ENCODE measurements around the gene NUBPL. TPM values are rescaled to one million over a fixed set of nuclear protein-coding genes. Genes with fewer than 3 reads are reported as not detected.
A peak's percentile ranks its signal among the peaks of the same experiment; 100 is the strongest.

Gene NUBPL
- total and polyA plus RNA-seq, 12 donors: 3.6 to 27.3 (median 16.9) TPM

DNA sequence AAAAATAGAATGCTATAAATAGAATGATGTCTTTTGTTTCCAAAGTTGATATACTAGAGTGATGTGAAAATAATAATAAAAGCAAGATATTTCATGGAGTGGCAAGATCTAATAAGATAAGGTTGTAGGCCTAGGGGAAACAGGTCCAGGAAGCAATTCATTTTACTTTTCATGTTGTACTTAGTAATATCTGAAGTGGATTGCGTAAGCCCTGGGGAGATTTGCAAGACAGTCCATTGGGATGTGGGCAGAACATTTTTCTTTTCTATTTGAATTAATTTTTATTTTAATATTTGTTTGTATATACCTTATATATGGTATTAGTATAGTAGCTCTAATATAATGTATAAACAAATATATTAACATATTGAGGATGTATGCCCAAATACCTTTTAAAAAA, 7.5 kb downstream of the NUBPL start:
- peak in 2 of 7 donors; percentile 14 to 29 for DNase-seq
- H3K36me3 ChIP-seq (replicated peaks in 1 of 2): no peaks in the 10 kb centered on the region
- TF ChIP-seq, protein P1, sequence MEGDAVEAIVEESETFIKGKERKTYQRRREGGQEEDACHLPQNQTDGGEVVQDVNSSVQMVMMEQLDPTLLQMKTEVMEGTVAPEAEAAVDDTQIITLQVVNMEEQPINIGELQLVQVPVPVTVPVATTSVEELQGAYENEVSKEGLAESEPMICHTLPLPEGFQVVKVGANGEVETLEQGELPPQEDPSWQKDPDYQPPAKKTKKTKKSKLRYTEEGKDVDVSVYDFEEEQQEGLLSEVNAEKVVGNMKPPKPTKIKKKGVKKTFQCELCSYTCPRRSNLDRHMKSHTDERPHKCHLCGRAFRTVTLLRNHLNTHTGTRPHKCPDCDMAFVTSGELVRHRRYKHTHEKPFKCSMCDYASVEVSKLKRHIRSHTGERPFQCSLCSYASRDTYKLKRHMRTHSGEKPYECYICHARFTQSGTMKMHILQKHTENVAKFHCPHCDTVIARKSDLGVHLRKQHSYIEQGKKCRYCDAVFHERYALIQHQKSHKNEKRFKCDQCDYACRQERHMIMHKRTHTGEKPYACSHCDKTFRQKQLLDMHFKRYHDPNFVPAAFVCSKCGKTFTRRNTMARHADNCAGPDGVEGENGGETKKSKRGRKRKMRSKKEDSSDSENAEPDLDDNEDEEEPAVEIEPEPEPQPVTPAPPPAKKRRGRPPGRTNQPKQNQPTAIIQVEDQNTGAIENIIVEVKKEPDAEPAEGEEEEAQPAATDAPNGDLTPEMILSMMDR (IDR thresholded peaks at IDR 0.05): no peak
- no peak for TF ChIP-seq POLR2A (IDR thresholded peaks at IDR 0.05)
- intact Hi-C loops (cut with DNase I): no loop called here
- H3K9me3 ChIP-seq (replicated peaks in 1 of 3): no peaks in the 10 kb centered on the region
- H3K27me3 ChIP-seq: no peaks in the 10 kb centered on the region
- H3K4me3 ChIP-seq: no peak overlapping the region
- H3K4me1 ChIP-seq (replicated peaks in 1 of 2): peaks cover 0 to 20% of the 10 kb centered on the region in 2 donors
- H3K27ac ChIP-seq: peak overlapping the region in 1 of 5 donors; percentile 17
- 69 to 82% (median 74%) methylated on average over 1 of the region's 1 CpG for WGBS, 4 donors

GRCh38 chr14:31572955-31573354, 11.8 kb downstream of the NUBPL start:
- H3K4me3 ChIP-seq: no peak overlapping the region
- intact Hi-C loops (cut with DNase I): no loop called here
- no peak for DNase-seq
- H3K9me3 ChIP-seq (replicated peaks in 1 of 3): no peaks in the 10 kb centered on the region
- H3K27ac ChIP-seq: no peak overlapping the region
- TF ChIP-seq, protein P1 (IDR thresholded peaks at IDR 0.05): no peak
- TF ChIP-seq POLR2A (IDR thresholded peaks at IDR 0.05): no peak
- H3K4me1 ChIP-seq (replicated peaks in 1 of 2): peaks cover 0 to 14% of the 10 kb centered on the region in 2 donors
- H3K27me3 ChIP-seq: no peaks in the 10 kb centered on the region
- 86 to 96% (median 92%) methylated on average over 2 of the region's 2 CpGs for WGBS, 4 donors
- no peaks in the 10 kb centered on the region for H3K36me3 ChIP-seq (replicated peaks in 1 of 2)

DNA sequence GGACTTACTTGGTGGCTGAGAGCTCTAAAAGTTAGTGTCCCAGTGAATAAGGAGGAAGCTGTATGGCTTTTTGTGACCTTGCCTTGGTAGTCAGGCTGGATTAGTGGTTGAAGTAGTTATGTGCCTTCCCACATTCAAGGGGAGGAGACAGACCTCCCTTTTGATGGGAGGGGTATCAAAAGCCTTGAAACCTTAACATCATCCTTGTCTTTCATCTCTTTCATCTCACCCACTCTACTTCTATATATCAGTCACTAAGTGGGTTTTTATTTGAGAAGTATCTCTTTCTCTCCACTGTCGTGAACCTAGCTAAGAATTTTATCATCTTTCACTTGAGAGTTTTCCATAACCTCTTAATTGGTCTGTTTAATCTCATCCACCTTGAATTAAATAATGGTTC, 15.7 kb downstream of the NUBPL start:
- no peaks in the 10 kb centered on the region for H3K9me3 ChIP-seq (replicated peaks in 1 of 3)
- intact Hi-C loops (cut with DNase I): no loop called here
- WGBS, 4 donors: 94 to 98% (median 96%) methylated on average over 1 of the region's 1 CpG
- H3K27ac ChIP-seq: no peak overlapping the region
- H3K27me3 ChIP-seq: no peaks in the 10 kb centered on the region
- H3K36me3 ChIP-seq (replicated peaks in 1 of 2): no peaks in the 10 kb centered on the region
- H3K4me3 ChIP-seq: no peak overlapping the region
- TF ChIP-seq POLR2A (IDR thresholded peaks at IDR 0.05): no peak
- TF ChIP-seq, protein P1 (IDR thresholded peaks at IDR 0.05): no peak
- DNase-seq: no peak
- H3K4me1 ChIP-seq (replicated peaks in 1 of 2): peaks cover 0 to 20% of the 10 kb centered on the region in 2 donors

DNA sequence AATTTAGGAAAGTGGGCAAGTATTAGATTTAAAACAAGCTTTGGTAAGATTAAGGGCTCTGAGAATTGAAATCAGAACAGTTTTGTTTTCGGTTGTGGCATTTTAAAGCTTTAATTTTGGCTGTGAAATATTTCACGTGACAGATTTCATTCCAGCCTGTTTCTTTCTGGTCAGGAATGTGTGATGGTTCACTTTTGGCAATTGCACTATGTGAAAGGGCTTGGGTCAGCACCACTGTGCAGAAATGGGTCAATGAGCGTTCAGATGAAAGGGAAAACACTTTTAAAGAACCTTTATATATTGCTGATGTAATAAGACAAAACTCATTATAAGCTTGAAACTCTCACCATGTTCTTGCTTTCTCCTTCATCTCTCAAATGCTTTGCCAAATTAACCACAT, 17.1 kb downstream of the NUBPL start:
- Histone ChIP-seq H3K4me1 (replicated peaks in 1 of 2) (peaks cover 0 to 33% of the 10 kb centered on the region in 2 donors), H3K27me3 (no peaks in the 10 kb centered on the region), H3K27ac (peak overlapping the region in 1 of 5 donors; percentile 36), H3K9me3 (replicated peaks in 1 of 3) (no peaks in the 10 kb centered on the region), H3K36me3 (replicated peaks in 1 of 2) (no peaks in the 10 kb centered on the region), H3K4me3 (no peak overlapping the region)
- peak in 1 of 7 donors; percentile 7 for DNase-seq
- TF ChIP-seq POLR2A (IDR thresholded peaks at IDR 0.05): no peak
- TF ChIP-seq, protein P1 (IDR thresholded peaks at IDR 0.05): no peak
- 24 to 32% (median 28%) methylated on average over 3 of the region's 3 CpGs for WGBS, 4 donors
- intact Hi-C loops (cut with DNase I): no loop called here

Measured in adrenal gland (tissue), 12 donors.